HG03159 (cell line): ENCODE measurements around the gene CSTF3.
"Not testable (repeated sequence)": the region's sequence is repeated elsewhere in the genome, so short reads cannot be mapped to it uniquely, and the experiment has no call there.

Source experiments
- ATAC-seq: cut with Tn5 transposase; IDR thresholded peaks from one replicate; pipeline ENCODE4 v1.9.1; 2021; ENCODE audit warnings: mild to moderate bottlenecking, moderate library complexity; ENCODE audit not compliant: unreplicated experiment

The CSTF3 gene

DNA sequence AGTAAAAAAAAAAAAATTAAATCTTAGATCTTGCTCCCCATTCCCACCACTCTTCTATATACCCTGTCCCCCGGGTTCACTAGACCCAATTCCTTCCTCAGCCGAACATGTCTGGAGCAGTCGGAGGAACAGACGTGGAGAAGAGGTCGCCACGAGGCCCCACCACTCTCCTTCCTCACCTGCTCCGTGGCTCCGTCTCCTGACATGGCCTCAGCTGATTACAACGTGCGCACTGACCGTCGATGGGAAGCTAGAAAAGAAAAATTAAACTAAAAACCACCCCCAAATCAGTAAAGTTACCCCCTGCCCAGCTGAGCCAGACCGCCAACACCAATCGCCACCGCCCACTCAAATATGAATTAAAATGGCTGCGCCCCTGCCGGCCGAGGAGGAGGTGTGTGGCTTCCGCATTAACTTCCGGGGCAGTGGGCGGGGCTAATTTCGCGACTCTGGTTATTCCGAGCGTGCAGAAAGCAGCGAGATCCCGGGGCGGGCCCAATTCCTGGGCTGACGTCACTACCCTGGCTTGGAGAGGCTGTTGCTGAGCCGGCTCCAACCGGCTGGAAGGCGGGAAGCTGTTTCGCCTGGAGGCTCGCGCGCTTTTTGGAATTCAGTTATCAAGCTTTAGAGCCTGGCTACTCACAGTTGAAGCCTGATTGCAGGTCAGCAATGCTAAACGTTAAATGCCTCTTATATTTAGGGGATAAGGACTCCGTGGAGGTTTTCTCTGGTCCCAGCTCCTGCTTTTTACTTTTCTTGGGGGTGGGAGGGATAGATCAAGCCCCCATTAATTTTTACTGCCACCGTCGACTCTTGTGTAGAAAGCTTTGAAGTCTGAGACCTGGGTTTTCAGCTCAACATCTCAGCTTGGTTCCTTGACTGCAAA, at the start of gene CSTF3:
CSTF3 (minus strand) TSS at position 361 of the 886 bp plus-strand sequence; CDS start at position 206, 155 bp downstream.
- ATAC-seq, result peak; percentile 92

GRCh38 chr11:33208150-33208549, 46.9 kb upstream of the CSTF3 start:
- no peak for ATAC-seq

- ATAC-seq, result no peak
These were observed 46.2 kb upstream of the CSTF3 start for GRCh38 chr11:33207408-33207985.

DNA sequence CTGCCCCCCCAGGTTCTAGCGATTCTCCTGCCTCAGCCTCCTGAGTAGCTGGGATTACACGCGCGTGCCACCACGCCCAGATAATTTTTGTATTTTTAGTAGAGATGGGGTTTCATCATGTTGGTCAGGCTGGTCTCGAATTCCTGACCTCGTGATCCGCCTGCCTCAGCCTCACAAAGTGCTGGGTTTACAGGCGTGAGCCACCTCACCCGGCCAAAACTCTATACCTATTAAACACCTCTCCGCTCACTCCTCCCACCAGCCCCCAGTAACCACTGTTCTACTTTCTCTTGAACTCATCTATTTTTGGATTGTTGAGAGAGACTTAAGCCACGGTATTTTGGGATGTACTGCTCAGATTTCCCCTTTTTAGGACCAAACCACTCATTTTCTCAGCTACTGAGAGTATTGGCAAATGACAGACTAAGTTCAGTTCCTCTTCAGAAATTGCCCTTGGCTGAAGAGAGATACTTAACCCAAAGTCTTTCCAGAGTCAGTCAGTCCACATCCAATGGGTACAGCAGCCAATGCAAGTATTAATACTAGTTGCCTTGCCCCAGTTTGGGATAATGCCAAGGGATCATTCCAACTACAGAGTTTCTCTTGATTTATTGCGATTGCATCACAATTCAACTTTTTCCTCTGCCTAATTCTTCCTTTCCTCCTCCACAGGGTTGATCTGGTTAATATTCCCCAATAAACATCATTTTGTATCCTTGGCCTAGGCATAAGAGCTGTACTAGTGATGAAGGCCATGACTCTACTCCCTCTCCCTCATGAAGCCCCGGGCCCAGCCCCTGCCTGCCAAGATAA, 36.8 kb upstream of the CSTF3 start:
- no peak for ATAC-seq

GRCh38 chr11:33195462-33196173, 34.3 kb upstream of the CSTF3 start:
- ATAC-seq, result no peak

- no peak for ATAC-seq
These were observed 33.2 kb upstream of the CSTF3 start for GRCh38 chr11:33194455-33194854.

DNA sequence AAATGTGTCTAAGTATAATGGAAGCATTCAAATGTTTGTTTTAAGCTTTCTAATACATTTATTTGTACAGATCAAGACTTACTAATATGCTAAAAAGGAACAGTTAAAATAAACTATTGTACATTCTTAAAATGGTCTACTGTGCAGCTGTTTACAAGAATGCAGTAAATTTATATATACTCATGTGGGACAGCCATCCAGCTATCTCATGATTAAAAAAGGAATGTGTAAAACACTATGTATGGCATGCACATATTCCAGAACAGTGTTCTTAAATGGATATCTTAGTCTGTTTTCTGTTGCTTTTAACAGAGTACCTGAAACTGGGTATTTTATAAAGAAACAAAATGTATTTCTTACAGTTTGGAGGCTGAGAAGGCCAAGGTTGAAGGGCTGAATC, 30.2 kb upstream of the CSTF3 start:
- ATAC-seq, result no peak

GRCh38 chr11:33187998-33188722, 26.9 kb upstream of the CSTF3 start:
- no peak for ATAC-seq

- ATAC-seq, result no peak
These were observed 24.5 kb upstream of the CSTF3 start for GRCh38 chr11:33185756-33186155.

GRCh38 chr11:33182246-33182878, 21.1 kb upstream of the CSTF3 start:
- no peak for ATAC-seq

GRCh38 chr11:33179348-33179803, 18.1 kb upstream of the CSTF3 start:
- no peak for ATAC-seq

GRCh38 chr11:33178443-33179180, 17.3 kb upstream of the CSTF3 start:
- ATAC-seq, result no peak

- ATAC-seq, result no peak
These were observed 16.5 kb upstream of the CSTF3 start for GRCh38 chr11:33177676-33178336.

DNA sequence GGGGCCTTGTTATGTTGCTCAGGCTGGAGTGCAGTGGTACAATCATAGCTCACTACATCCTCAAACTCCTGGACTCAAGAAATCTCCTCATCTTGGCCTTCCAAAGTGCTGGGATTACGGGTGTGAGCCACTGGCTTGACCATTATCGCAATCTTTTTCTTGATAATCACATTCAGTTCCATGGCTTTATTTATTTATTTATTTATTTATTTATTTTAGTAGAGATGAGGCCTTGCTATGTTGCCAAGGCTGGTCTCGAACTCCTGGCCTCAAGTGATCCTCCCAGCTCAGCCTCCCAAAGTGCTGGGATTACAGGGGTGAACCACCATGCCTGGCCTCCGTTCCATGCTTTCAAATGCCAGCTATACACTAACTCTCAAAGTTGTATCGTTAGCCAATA, 15.5 kb upstream of the CSTF3 start:
- not testable (repeated sequence) for ATAC-seq

GRCh38 chr11:33172996-33173395, 11.7 kb upstream of the CSTF3 start:
- no peak for ATAC-seq

GRCh38 chr11:33172345-33172744, 11.1 kb upstream of the CSTF3 start:
- no peak for ATAC-seq

GRCh38 chr11:33171251-33171650, 10.0 kb upstream of the CSTF3 start:
- ATAC-seq, result no peak

DNA sequence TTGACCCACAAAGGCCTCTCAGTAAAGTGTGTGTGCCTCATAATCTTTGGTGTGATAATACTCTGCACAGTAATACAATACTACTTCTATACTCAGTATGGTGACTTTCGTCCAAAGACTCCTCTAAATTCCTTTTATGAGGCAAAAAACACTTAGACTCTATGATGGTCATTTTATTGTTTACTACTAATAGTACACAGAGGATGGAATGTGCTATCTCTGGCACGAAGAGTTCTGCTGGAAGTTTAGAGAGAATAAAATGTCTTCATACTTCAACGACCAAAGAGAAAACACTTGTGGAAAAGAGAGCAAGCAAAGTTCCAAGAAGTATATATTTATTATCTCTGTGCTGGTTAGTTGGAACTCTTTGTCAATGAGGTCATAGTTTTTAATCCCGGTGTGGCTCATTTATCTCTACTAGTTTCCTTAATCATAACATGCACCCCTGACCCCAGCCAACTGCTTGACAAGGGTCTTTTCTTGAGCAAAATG, 7.5 kb upstream of the CSTF3 start:
- ATAC-seq, result no peak
